Jurkat, Clone E6-1 (cell line): ENCODE measurements around the gene ENPEP.
"Not testable (repeated sequence)": the region's sequence is repeated elsewhere in the genome, so short reads cannot be mapped to it uniquely, and the experiment has no call there.

ENCODE experiments used
- DNase-seq: peaks from one replicate; pipeline ENCODE4 v3.0.0-alpha.2; 2011; ENCODE audit warnings: low read depth, low spot score
- H3K4me3 ChIP-seq: 2 replicates; pipeline ENCODE4 v1.5.1; 2011; ENCODE audit warnings: mild to moderate bottlenecking, low read length, control low read depth, moderate library complexity

Gene ENPEP

DNA sequence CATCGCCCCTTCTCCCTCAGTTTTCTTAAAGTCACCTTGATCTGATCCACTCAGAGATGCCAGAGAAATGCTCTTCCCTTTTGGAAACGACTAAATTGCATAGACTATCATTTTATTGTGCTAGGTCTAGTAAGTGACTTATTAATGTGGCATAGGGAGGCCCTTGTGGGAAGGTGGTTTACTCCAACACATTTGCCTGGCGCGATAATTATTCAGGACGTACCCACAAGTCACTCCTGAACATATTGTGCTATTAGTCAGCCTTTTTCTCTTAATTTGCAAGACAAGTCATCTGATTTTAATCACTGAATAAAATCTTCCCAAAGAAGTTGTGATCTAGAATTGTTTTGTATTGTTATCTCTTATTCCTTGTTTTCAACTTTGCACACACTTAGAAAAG, 7.6 kb downstream of the ENPEP start:
- DNase-seq = no peak

DNA sequence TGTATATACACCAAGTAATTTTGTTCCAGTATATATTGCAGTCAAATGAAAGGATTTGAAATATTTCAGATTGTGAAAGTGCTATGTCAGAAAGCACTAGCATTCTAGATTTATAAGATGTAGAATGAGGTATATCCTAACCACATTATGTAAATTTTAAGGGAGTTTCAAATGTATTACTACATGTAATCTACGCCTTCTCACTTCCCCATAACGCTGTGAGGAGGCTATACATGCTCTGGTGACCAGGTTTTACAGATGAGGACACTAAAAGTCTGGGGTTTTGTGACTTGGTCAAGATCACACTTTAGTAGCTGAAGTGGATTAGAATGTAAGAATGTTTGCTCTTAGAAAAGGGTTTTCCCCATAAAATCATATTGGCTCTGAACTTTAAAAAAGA, 8.1 kb downstream of the ENPEP start:
- DNase-seq = no peak
- no peak overlapping the region for H3K4me3 ChIP-seq

More for the DNA sequence above, 7.6 kb downstream of the ENPEP start:
- H3K4me3 ChIP-seq = no peak overlapping the region

DNA sequence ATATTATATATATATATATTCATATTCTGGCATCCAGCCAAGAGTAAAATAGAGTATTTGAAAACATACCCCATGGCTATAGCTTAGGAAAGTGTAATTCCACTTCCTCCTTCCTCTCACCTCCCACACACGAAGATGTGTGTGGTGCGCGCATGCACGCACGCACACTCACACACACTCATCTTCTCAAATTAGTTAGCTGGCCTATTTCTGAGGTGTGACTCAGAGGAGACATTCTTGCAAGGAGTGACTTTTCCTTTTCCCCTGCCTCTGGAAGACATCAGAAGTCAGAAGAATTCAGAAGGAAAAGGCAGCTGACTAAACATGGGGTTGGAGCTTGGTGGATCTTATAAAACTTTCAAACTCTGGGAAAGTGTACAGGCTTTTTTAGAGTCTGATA, 8.8 kb downstream of the ENPEP start:
- no peak for DNase-seq
- H3K4me3 ChIP-seq = no peak overlapping the region

DNA sequence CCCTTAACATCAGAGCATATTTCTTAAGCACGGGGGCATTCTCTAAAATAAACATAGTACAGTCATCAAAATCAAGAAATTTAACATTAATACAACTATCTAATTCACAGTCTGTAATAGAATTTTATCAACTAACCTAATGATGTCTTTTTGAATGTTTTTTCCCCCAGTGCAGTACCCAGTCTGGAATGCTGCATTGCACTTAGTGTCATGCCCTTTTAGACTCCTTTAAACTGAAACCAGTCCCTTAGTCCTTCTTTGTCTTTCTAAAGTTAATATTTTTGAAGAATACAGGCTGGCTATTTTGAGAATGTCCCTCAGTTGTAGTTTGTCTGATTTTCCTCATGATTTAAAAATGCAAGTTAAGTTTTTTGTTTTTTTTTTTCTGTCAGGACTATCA, 9.5 kb downstream of the ENPEP start:
- H3K4me3 ChIP-seq = no peak overlapping the region
- no peak for DNase-seq

DNA sequence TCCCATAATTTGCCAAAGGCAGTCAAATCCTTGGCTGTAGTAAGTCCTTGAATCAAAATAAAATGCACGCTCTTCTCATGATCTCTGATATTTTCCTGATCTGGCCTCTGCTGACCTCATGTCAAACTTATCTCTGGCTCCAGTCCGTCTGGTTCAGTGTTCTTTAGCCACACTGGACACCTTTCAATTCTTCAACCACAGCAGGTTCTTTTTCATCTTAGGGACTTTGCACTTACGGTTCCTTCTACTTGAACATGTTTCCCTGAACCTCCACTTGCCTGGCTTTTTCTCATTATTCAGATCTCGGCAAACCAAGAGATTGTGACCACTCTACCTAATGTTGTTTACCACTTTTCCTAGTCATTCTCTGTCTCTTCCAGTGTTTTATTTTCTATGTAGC, 10.3 kb downstream of the ENPEP start:
- no peak for DNase-seq
- H3K4me3 ChIP-seq = no peak overlapping the region

DNA sequence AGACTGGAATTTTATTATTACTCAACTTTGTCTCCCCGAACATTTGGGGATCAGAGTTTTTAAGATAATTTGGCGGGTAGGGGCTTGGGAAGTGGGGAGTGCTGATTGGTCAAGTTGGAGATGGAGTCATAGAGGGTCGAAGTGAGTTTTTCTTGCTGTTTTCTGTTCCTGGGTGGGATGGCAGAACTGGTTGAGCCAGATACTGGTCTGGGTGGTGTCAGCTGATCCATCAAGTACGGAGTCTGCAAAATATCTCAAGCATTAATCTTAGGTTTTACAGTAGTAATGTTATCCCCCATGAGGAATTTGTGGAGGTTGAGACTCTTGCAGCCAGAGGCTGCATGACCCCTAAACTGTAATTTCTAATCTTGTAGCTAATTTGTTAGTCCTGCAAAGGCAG, 10.9 kb downstream of the ENPEP start:
- not testable (repeated sequence) for H3K4me3 ChIP-seq, DNase-seq

DNA sequence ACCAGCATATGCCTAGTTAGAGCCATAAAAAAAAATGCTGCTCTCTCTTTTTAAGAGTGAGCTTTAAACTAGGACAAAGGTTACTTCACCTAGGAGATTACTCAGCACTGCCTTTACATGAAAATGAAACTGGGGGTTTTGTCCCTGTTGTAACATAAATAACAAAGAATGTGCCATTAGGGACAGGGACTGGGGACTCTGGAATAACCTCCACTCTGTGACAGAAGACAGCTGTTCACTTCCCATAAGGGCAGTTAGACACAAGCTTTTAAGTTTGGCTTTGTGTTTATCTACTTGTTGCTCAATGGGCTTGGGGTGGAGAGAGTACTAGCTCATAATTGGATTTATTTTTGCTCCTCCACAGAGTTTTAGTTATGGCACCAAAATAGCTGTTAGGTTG, 11.9 kb downstream of the ENPEP start:
- DNase-seq = no peak
- no peak overlapping the region for H3K4me3 ChIP-seq

DNA sequence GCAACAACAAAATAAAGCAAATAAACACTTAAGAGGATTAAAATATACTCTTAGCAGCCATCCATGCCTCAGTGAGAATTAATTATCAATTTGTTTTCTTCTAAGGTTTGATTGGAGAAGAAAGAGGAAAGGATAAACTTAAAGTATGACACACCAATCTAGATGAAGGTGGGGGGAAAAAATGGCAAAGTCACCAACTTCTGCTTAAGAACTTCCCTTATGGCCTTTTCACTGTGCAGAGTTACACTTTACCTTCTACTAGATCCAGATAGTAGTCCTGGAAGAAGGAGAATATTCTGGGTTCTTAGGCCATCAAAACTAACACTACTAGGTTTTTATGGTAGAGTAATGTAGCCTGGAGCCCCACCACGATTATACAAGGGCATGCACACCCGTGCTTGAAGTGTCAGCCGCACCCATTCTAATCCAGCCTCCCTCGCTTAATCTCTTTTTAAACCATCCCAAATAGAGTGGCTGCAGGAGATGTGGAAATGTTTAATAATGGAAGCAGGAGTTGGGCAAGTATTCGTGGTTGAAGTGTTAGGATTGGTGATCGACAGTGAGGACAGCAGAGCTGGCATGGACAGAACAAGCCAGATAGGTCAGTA, 14.1 kb downstream of the ENPEP start:
- no peak overlapping the region for H3K4me3 ChIP-seq
- no peak for DNase-seq

DNA sequence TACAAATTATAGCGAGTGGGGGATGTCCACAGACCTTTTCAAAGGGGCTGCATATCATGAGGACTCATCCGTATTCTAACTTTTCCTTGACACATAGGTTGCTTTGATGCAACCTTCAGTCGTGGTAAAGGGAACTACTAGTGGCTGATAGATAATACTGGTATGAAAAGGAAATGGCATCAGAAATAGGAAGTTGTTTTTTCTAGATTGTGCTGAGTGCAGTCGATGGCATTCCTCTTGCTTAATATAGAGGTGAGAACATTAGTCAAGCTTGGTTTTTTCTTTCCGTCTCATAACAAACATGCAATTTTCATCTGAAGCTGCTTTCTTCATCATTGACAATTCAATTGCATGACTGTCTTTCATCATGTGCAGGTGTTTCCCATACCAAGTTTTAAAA, 16.6 kb downstream of the ENPEP start:
- no peak overlapping the region for H3K4me3 ChIP-seq
- DNase-seq = no peak

DNA sequence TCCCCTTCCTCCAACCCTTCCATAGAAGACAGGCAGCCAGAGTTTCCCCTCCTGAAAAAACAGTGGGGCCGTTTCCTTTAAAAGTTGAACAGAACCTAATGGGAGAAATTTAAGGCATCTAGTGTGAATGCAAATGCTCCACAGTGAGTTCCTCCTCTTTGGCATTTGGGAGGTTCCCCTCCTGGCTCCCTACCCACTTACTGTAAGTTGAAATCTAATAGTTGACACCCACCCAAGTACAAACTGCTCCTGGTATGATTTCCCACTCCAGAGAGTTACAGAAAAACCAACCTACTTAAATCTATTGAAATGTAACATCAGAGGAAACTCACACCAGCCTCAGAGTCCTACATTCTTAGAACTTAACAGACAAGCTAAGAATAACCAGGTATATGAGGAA, 17.6 kb downstream of the ENPEP start:
- DNase-seq = no peak
- H3K4me3 ChIP-seq = no peak overlapping the region

DNA sequence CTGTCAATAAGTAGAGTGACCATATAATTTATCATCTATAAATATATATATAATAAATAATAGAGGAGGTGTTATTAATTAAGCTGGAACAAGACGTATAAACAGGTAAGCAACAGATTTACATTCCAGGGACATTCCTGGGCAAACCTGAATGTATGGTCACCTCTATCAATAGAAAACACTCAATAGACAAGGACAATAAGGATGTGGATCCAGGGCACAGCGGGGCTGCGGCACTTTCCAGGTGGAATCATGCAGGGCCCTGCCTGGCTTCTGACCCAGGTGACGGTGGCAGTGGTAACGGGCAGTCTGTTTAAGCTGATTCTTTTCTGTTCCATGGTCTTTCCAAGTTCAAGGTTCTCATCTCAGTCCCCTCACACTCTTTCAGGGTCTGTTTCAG, 22.5 kb downstream of the ENPEP start:
- DNase-seq = no peak
- no peak overlapping the region for H3K4me3 ChIP-seq

DNA sequence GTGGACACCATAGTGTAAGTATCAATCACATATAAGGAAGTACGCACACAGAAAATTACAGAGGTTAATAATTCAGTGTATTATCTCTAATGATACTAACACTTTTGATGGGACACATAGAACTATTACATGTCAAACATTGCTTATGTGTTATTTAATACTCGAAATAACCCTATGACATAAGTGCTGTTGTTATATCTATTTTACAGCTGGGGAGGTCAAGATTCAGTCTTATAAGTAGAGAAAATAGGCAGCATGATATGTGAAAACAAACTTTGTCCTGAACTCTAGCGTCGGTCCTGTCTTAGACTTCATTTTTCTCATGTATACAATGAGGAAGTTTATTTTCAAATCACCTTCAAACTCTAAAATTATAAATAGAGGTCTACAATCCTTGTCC, 23.2 kb downstream of the ENPEP start:
- no peak for DNase-seq
- no peak overlapping the region for H3K4me3 ChIP-seq

DNA sequence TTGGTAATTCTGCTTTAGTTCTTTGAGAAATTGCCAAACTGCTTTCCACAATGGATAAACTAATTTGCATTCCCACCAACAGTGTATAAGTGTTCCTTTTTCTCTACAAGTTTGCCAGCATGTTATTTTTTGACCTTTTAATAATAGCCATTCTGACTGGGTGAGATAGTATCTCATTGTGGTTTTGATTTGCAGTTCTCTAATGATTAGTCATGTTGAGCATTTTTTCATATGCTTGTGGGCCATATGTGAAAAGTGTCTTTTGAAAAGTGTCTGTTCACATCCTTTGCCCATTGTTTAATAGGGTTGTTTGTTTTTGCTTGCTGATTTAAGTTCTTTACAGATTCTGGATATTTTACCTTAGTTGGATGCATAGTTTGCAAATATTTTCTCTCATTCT, 25.9 kb downstream of the ENPEP start:
- DNase-seq = no peak
- no peak overlapping the region for H3K4me3 ChIP-seq

DNA sequence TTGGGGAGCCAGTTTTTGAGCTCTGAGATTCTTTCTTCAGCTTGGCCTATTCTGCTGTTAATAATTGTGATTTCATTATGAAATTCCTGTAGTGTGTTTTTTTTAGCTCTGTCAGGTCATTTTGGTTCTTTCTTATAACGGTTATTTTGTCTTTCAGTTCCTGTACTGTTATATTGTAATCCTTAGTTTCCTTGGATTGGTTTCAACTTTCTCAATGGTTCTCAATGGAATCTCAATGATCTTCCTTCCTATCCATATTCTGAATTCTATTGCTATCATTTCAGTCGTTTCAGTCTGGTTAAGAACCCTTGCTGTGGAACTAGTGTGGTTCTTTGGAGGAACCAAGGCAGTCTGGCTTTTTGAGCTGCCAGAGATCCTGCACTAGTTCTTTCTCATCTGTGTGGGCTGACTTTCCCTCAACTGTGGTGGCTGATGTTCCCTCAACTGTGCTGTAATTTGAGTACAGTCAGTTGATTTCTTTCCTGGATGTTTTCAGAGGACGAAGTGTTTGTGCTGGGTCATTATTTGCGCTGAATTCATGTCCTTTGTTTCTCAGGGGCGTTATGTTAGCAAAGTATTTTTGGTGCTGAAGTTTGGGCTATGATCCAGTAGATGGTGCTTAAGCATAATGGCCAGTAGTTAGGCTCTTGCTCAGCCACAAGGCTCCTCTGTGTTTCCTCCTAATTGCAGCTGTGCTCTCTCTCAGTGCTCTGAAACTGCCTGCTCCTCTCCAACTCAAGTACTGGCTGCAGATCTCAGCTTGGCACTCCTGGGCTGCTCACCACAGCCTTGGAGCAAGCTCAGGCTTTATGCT, 27.5 kb downstream of the ENPEP start:
- no peak overlapping the region for H3K4me3 ChIP-seq
- DNase-seq = no peak

DNA sequence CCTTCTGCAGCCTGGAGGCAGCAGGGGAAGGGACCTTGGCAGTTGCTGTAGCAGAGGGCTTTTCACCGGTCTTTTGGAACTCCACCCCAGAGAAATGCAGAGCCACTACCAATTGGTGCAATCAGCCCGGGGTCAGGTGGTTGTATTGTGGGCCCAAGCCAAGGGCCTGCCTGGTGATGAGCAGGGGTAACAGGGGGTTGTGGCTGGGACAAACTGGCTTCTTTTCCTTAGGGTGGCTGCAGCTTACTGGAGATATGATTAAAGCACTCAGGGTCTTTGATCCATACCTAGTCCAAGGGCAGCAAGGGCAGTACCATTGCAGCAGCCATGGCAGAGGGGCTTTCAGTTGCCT, 28.1 kb downstream of the ENPEP start:
- no peak overlapping the region for H3K4me3 ChIP-seq
- no peak for DNase-seq

DNA sequence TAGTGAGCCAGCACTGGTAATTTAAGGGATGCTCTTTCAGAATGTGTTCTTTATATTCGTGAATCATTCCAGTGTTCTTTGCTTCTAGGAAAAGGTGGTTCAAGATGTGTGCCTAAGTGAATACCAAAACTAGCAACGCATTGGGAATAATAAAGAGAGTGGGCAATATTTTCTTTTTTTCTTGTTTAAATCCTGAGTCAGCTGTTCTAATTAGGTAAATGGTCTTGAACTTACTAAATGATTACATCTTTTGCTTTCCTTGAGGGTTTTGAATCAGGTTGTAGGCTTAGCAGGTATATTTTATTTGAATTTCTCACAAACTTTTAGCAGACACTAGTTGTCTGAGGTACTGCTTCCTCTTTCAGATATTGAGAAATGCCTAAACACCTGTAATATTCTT, 29.5 kb downstream of the ENPEP start:
- no peak for DNase-seq

DNA sequence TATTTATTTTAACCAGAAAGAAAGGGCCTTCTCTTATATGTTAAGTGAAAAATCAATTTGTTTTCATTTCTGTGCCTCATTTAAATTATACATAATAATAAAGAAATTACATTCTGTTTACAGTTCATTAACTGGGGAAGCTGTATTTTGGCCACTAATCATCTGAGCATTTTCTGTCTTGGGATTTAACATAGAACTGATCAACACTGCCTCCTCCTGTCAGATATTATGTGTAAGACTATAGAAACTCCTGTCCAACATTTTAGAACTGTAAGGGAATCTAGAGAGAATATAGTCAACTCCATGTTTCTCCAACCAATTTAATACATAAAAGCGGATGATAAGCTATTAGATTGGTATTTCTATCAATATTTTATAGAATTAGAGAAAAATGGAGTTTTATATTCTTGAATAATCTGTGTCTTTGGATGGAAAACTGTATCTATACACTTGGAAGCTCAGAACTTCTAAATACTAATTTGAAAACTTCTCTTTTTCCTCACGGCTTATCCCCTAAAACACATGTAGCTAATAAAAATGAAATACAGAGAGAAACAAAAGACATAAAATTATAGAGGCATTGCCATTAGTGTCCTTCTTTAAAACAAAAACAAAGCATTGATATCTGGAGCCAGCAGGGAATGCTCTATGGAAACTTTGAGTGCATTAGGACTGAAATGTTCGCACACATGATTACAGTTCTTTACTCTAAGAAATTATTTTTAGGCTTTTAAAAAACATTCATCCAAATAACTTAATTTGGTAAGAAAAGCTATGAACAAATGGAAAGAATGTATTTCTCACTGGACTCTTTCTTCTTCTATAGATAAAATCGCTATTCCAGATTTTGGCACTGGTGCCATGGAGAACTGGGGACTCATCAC, 33.1 kb downstream of the ENPEP start:
- no peak for DNase-seq
- H3K4me3 ChIP-seq = no peak overlapping the region

More for the DNA sequence above, 29.5 kb downstream of the ENPEP start:
- H3K4me3 ChIP-seq = no peak overlapping the region

DNA sequence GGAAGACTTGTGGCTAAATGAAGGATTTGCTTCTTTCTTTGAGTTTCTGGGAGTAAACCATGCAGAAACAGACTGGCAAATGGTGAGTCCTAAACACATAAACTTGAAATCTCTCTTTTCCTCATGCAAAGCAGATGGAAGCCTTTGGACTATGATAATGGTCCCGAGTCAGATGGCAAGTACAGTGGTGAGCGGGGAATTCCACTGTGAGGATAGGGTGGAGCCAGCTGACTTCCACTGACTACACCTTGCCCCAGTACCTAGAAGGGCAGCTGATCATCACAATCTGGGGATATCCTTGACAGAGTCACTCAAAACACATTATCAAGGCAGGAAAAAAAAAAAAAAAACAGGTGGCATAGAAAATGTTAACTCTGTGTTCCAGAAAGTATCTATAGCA, 34.3 kb downstream of the ENPEP start:
- no peak for DNase-seq

DNA sequence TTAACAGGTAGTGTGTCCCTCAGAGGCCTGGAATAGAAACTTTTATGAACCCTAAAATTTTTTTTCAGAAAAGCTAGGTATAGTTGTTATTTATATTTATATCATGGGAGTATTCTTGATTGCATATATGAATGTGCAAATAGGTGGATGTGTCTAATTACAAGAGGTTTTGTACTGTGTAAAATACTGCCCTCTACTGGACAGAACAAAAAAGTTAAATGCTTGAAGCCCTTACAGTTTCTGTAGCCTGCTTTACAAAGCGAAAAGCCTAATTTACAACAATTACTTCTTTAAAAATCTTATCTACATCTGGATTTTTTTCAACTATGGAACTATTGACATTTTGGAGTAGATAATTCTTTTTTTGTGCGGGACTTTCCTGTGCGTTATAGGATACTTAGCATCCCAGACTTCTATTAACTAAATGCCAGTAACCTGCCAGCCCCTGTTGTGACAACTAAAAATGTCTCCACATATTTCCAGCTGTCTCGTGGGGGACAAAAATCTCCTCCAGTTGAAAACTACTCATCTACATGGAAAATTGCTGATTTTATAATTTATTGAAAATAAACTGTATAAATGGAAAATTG, 35.1 kb downstream of the ENPEP start:
- DNase-seq = peak; percentile 67
- no peak overlapping the region for H3K4me3 ChIP-seq

More for the DNA sequence above, 34.3 kb downstream of the ENPEP start:
- no peak overlapping the region for H3K4me3 ChIP-seq

DNA sequence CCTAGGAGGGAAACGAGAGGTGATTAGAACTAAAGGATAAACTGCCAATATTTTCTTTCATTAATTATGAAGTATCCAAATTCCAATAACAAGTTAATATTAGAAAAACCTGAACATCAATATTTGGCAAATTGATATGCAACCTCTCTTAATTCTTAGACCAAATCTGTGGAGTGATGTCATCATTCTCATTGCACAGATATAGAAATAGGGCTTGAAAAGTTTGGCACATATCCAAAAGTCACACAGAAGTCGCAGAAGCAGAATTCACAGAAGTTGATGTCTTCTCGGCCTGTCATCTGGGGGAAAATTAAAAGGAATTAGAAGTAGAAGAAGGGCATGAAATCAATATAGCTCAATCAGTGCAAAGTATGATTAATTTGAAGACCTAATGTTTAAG, 36.9 kb downstream of the ENPEP start:
- DNase-seq = no peak

More for the DNA sequence above, 36.9 kb downstream of the ENPEP start:
- H3K4me3 ChIP-seq = no peak overlapping the region
